NT2/D1 (cell line): ENCODE data around the gene TLN1.

Source experiments
- SUZ12 ChIP-seq: IDR thresholded peaks from 2 replicates; pipeline ENCODE4 v1.6.1; 2011; ENCODE audit not compliant: insufficient read length, insufficient read depth; ENCODE audit errors: extremely low read depth
- YY1 ChIP-seq: IDR thresholded peaks from 2 replicates; pipeline ENCODE4 v1.6.1; 2011; ENCODE audit not compliant: insufficient read length, insufficient read depth
- ZNF274 ChIP-seq: IDR thresholded peaks from 2 replicates; pipeline ENCODE4 v1.6.1; 2011; ENCODE audit warnings: mild to moderate bottlenecking, low read depth, low read length

- TF ChIP-seq ZNF274 (no peak), SUZ12 (no peak), YY1 (no peak)
Measured at GRCh38 chr9:35698231-35698630, 33.8 kb downstream of the TLN1 start.
